GM19023 (cell line): ENCODE data around the gene LIPN.

ENCODE experiments used
- ATAC-seq: cut with Tn5 transposase; IDR thresholded peaks from one replicate; pipeline ENCODE4 v1.9.1; 2021; ENCODE audit warnings: mild to moderate bottlenecking, moderate library complexity; ENCODE audit not compliant: unreplicated experiment

LIPN gene

GRCh38 chr10:88782222-88782621, 22.4 kb downstream of the LIPN start:
- no peak for ATAC-seq

DNA sequence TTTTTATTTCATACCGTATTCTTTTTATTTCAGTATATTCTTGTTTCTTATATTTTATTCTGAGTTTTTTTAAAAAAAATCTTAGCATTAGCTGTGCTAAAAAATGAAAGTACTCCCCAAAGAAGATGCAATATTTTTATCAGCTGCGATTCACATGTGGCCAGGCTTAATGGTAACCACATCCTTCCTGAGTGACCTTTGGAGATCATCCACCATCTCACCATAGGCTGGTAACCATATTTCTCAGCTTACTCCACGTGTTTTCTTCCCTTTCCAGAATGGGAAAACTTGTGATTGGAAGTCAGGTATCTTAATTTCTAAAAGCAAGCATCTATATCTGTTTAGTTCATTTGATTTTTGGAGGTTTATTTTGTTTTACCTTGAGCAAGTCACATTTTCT, 23.9 kb downstream of the LIPN start:
- no peak for ATAC-seq

DNA sequence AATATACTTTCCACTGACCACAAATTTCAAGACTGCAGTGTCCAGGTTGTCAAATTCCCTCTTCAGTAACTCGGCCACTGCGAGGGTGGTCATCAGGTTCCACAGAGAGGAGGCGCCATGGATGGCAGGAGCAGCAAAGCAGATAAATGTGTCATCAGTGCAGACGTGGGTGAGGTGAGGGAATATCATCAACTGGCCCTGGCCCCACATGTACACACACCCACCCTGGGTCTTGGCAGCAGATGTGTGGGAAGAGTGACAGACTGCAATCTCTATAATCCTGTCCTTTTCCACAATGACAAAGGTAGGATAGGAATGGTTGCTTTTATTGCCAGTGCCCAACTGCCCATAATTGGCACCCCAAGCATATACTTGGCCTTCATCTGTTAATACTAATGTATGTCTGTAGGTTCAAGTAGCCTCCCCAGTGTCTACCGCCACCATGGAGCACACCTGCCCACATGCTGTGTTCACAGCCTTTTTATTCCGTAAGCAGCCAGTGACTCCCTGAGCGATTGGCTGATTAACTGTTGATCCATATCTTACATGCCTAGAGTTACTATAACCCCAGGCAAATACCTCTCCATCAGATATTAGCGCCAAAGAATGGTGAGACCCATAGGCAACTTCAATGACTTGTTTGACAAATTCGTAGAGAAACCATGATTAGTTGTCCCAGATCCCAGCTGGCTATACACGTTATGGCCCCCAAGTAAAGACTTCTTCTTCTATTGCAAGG, 26.4 kb downstream of the LIPN start:
- ATAC-seq, result no peak

- ATAC-seq, result no peak
Observed at GRCh38 chr10:88787463-88787862, 27.6 kb downstream of the LIPN start.

- no peak for ATAC-seq
Observed at GRCh38 chr10:88788924-88789323, 29.1 kb downstream of the LIPN start.

DNA sequence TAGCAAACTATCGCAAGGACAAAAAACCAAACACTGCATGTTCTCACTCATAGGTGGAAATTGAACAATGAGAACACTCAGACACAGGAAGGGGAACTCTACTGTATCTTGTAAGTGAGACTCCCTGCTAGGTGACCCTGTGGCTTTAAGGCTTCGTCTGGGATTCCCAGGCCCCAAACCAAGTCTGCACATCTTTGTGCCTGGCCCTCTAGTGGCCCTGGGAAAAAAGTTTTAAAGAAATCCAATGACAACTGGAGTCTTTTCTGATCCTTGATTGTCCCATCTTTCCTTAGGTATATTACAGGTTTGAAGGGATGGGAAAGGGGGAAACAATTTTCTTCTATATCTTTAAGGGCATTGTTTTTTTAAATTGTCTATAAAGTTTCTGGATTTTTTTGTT, 32.1 kb downstream of the LIPN start:
- no peak for ATAC-seq

- ATAC-seq, result no peak
Observed at GRCh38 chr10:88792661-88793060, 32.8 kb downstream of the LIPN start.

DNA sequence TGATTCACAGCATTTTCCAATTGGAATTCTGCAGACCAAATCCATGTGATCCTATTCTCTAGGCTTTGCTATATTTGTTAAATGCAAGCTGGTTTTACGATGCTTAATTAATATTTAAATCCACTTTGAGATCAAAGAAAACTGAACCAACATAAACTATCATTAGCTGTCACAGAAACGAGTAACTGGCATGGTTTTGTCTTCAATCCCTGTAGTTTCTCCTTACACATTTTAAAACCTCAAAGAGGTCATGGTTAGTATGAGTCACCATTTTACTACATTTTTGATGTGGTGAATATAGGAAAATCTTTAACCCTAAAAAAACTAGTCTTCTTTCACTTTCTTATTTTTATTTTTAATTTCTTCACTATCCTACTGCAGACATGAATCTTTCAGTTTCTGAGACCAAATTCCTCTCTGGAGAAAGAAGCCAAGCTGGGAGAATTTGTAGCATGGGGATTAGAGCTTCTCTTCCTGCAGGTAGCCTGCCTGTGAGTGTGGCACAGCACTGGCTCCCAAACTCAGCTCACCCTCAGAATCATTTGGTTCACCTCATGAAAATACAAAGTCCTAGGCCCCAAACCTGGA, 34.0 kb downstream of the LIPN start:
- ATAC-seq, result no peak

DNA sequence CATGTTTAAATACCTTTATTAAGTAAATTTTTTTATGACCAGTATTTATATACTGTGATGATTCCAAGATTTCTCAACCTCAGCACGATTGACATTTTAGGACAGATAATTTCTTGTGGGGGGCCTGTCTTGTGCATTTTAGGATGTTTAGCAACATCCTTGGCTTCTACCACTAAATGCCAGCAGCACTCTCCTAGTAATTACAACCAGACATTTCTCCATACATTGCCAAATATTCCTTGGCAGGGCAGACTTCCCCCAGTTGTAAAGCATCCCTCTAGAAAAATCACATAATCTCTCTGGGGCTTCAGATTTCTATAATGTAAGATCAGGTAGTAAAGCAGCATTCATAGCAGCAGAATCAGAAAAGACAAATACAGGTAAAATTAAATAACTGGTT, 34.9 kb downstream of the LIPN start:
- no peak for ATAC-seq

DNA sequence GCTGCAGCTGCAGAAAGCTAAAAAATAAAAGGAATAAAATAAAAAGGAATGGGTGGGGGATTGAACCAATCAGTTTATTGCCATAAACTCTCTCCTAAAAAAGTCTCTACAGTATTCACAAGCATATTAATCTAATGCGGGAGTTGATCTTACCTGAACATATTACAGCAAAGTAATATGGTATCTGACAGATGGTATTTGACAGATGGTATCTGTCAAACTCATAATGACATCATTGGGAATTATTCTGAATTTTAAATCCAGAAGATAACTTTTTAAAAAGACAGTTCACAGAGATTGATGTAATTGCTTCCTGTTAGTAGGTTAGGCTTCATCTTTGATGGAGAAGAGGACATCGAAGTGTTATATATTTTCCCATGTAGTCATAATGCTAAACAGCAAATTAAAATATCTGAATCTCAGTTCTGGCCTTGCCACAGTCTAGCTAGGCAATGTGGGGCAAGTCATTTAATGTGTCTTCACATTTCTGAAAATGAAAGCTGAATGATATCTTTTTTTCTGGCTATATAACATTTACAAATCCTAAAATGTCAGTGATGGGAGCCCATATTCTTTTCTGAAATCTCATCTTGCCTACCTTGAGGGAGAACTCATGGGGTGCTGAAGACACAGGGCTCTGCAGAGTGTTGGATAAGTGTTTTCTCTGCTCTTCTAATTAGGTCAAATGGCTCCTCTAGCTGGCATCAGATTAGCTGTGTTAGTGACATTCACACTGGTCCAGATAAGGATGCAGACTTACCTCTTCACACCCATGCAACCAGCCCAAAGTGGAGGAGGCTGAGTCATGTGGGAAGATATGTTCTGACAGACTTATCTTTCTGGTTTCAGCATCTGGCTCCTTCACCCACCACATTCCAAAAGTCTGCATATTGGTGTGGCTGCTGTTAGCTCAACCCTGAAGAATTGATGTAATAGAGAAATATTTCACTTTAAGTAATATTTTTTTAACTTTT, 40.6 kb downstream of the LIPN start:
- no peak for ATAC-seq

- ATAC-seq, result no peak
Observed at GRCh38 chr10:88802523-88803285, 42.9 kb downstream of the LIPN start, which contains the start of gene LIPM. Gene LIPM (plus strand): TSS chr10:88802730. CDS start chr10:88802897, 167 bp downstream.

GRCh38 chr10:88803641-88804040, 43.8 kb downstream of the LIPN start:
- ATAC-seq, result no peak

GRCh38 chr10:88804083-88804812, 44.4 kb downstream of the LIPN start:
- ATAC-seq, result no peak

GRCh38 chr10:88805361-88805760, 45.5 kb downstream of the LIPN start:
- no peak for ATAC-seq

- ATAC-seq, result no peak
Observed at GRCh38 chr10:88805924-88806323, 46.1 kb downstream of the LIPN start.

- ATAC-seq, result no peak
Observed at GRCh38 chr10:88809621-88810020, 49.8 kb downstream of the LIPN start.

DNA sequence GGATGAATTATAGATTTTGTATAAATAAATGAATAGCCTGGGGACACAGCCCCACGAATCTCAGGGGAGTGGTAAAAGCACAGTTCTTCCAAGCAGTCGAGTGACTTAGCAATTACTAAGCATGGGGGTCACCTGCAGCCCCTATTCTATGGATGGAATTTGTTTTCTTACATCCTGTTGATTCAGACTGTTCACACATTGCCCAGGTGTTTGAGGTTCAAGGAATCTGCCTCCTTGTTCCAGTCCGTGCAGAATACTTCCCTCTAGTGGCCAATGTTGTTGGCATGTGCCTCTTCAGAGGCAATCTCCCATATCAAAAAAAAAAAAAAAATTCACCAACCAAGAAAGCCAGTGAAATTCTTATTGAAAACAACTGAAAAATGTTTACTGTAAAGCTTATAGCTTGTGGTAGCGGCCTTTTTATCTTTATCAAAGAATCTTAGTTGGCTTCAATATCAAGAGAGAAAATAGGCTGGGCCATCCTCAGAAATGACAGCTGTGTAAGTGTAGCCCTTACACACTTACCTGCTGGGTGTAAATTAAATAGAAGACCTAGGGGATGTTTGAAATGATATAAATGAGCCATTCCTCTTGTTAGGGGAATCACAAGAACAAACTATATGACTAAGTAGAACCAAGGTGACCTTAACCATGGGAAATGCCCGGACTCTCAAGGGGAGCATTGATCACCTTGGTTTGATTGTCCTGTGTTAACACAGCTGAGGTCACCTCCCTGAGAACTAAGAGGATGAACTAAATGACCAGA, 50.6 kb downstream of the LIPN start:
- no peak for ATAC-seq

DNA sequence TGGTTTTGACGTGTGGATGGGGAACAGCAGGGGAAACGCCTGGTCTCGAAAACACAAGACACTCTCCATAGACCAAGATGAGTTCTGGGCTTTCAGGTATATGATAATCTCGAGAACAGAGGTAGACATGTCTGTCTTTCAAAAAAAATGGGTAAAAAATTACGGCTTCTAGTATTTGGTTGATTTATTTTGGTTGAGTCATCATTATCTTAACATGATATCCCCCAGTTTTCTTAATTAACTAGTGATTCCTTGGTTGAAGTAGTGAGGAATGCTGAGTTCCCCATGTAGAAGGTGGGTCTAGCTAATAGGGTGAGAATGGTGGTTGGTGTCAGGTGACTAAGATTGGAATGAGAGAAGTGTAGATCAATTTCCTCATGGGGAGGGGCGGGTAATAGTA, 53.4 kb downstream of the LIPN start:
- ATAC-seq, result no peak

DNA sequence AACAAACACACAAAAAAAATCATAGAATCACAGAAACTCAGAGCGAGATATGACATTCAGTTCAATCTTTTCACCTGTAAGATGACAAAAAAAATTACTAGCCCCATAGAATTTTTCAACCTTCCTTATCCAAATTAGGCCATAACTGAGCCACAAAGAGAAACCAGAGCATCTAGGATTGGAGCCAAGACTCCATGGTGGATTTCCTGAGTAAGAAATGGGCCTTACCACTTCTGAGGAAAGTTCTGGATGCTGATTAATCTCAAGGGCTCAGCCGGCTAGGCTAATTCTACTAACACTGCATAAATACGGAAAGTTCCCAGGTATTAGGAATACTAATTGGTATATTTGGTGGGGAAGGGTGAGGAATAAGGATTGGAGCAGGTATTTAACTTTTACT, 59.5 kb downstream of the LIPN start:
- no peak for ATAC-seq
